Nephron progenitor cell (in vitro differentiated cells): Measurements from ENCODE around the gene SNN.

Experiments used
- DNase-seq: peaks from one replicate; pipeline ENCODE4 v3.0.0; 2021
- H3K27ac Mint-ChIP-seq: 2 replicates; pipeline ENCODE4 v1.8.0; 2021; ENCODE audit warnings: mild to moderate bottlenecking, moderate library complexity, mixed read lengths
- H3K27me3 Mint-ChIP-seq: 2 replicates; pipeline ENCODE4 v1.8.0; 2021; ENCODE audit warnings: mild to moderate bottlenecking, low read depth, mixed read lengths; ENCODE audit not compliant: poor library complexity
- H3K36me3 Mint-ChIP-seq: 2 replicates; pipeline ENCODE4 v1.8.0; 2021; ENCODE audit warnings: low read depth, mixed read lengths
- H3K4me1 Mint-ChIP-seq: 2 replicates; pipeline ENCODE4 v1.8.0; 2021; ENCODE audit warnings: mixed read lengths
- H3K4me3 Mint-ChIP-seq: 2 replicates; pipeline ENCODE4 v1.8.0; 2021; ENCODE audit warnings: mild to moderate bottlenecking, moderate library complexity, mixed read lengths
- H3K9me3 Mint-ChIP-seq: 2 replicates; pipeline ENCODE4 v1.8.0; 2021; ENCODE audit warnings: mild to moderate bottlenecking, moderate library complexity, mixed read lengths
- TF ChIP-seq, protein P1 (sequence below): fragments of 200-600 bp; sonication (generic); IDR thresholded peaks from 2 replicates; pipeline ENCODE4 v1.5.0; 2021; ENCODE audit warnings: antibody characterized with exemption

The SNN gene

DNA sequence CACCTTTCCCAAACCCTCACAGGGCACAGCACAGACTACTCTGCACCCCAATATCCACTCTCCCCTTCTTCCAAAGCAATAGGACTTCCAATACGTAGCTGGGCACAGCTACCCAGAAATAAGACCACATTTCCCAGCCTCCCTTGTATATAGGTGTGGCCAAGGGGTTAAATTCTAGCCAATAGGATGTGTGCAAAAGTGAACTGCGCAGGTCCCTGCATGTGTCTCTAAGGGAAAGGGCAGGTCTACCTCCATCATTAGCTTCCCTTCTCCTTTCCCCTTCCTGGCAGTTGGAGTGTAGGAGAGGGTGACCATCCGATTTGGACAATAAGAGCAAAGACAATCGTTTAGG, 25.5 kb upstream of the SNN start:
- H3K4me3 Mint-ChIP-seq, result no peak overlapping the region
- TF ChIP-seq, protein P1, sequence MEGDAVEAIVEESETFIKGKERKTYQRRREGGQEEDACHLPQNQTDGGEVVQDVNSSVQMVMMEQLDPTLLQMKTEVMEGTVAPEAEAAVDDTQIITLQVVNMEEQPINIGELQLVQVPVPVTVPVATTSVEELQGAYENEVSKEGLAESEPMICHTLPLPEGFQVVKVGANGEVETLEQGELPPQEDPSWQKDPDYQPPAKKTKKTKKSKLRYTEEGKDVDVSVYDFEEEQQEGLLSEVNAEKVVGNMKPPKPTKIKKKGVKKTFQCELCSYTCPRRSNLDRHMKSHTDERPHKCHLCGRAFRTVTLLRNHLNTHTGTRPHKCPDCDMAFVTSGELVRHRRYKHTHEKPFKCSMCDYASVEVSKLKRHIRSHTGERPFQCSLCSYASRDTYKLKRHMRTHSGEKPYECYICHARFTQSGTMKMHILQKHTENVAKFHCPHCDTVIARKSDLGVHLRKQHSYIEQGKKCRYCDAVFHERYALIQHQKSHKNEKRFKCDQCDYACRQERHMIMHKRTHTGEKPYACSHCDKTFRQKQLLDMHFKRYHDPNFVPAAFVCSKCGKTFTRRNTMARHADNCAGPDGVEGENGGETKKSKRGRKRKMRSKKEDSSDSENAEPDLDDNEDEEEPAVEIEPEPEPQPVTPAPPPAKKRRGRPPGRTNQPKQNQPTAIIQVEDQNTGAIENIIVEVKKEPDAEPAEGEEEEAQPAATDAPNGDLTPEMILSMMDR, result no peak
- no peaks in the 10 kb centered on the region for H3K36me3 Mint-ChIP-seq
- no peak for DNase-seq
- no peaks in the 10 kb centered on the region for H3K9me3 Mint-ChIP-seq
- peaks cover 23% of the 10 kb centered on the region for H3K4me1 Mint-ChIP-seq
- peaks cover 8% of the 10 kb centered on the region for H3K27me3 Mint-ChIP-seq
- no peak overlapping the region for H3K27ac Mint-ChIP-seq

DNA sequence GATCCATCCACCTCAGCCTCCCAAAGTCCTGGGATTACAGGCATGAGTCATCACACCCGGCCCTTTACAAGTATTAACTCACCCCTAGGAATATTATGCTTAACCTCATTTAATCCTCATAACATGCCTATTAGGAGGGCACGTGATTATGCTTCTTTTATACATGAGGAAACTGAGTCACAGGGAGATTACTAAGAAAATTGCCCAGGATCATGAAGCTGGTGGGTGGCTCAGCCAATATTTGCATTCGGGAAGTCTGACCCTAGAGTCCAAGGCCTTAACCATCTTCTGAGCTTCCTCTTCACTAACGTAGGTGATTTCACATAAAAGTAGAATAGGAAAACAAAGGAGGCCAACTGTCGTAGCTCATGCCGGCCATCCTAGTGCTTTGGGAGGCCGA, 19.0 kb upstream of the SNN start:
- Mint-ChIP-seq H3K27ac (no peak overlapping the region), H3K4me3 (no peak overlapping the region), H3K36me3 (no peaks in the 10 kb centered on the region), H3K4me1 (no peaks in the 10 kb centered on the region), H3K27me3 (peaks cover 23% of the 10 kb centered on the region), H3K9me3 (no peaks in the 10 kb centered on the region)
- no peak for DNase-seq
- TF ChIP-seq, protein P1, result no peak

- no peak overlapping the region for H3K27ac Mint-ChIP-seq
- H3K4me3 Mint-ChIP-seq, result no peak overlapping the region
- DNase-seq, result no peak
- H3K4me1 Mint-ChIP-seq, result no peaks in the 10 kb centered on the region
- H3K27me3 Mint-ChIP-seq, result peaks cover 23% of the 10 kb centered on the region
- TF ChIP-seq, protein P1, result no peak
- no peaks in the 10 kb centered on the region for H3K36me3 Mint-ChIP-seq
- no peaks in the 10 kb centered on the region for H3K9me3 Mint-ChIP-seq
Measured at GRCh38 chr16:11650641-11651591, 17.3 kb upstream of the SNN start.

DNA sequence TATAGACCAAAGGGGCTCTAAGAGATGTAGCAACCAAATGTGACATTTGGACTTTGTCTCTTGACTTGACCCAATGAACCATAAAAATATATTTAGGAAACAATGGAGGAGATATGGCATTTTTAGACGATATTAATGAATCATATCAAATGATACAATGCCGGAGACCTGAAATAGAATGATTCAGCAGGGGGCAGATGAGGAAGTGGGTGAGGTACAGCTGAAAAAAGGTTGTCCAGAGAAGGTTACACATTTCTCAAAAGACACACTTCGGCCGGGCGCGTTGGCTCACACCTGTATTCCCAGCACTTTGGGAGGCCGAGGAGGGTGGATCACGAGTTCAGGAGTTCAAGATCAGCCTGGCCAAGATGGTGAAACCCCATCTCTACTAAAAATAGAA, 16.5 kb upstream of the SNN start:
- Mint-ChIP-seq H3K9me3 (no peaks in the 10 kb centered on the region), H3K27me3 (peaks cover 23% of the 10 kb centered on the region), H3K27ac (no peak overlapping the region), H3K4me3 (no peak overlapping the region), H3K4me1 (no peaks in the 10 kb centered on the region), H3K36me3 (no peaks in the 10 kb centered on the region)
- TF ChIP-seq, protein P1, result no peak
- DNase-seq, result no peak

- Mint-ChIP-seq H3K4me1 (peaks cover 9% of the 10 kb centered on the region), H3K36me3 (no peaks in the 10 kb centered on the region), H3K4me3 (no peak overlapping the region), H3K27me3 (peaks cover 7% of the 10 kb centered on the region), H3K27ac (no peak overlapping the region), H3K9me3 (no peaks in the 10 kb centered on the region)
- TF ChIP-seq, protein P1, result no peak
- DNase-seq, result no peak
Measured at GRCh38 chr16:11655655-11656054, 12.6 kb upstream of the SNN start.

DNA sequence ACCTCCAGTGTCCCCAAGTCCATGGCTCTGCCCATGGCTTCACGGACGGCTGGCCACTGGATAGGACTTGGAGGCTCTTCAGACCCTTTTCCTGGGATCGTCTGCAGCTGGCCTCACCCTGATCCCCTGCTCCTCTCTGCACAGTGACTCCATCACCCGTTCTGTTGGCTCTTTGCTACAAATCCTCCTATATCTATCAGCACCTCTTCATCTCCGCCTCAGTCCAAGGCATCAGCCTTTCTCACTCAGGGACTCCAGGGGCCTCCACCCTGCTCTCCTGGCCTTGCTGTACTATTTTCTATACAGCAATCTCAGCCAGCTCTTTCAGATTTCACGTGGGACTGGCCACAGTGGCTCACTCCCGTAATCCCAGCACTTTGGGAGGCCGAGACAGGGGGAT, 10.7 kb upstream of the SNN start:
- Mint-ChIP-seq H3K27me3 (peaks cover 3% of the 10 kb centered on the region), H3K4me1 (peaks cover 9% of the 10 kb centered on the region), H3K36me3 (no peaks in the 10 kb centered on the region), H3K27ac (no peak overlapping the region), H3K9me3 (no peaks in the 10 kb centered on the region), H3K4me3 (no peak overlapping the region)
- TF ChIP-seq, protein P1, result no peak
- DNase-seq, result no peak
